NCI-H2081 (cell line): Measurements from ENCODE around the gene KCNQ1.
A peak's percentile ranks its signal among the peaks of the same experiment; 100 is the strongest.

Experiments
- DNase-seq, 2 experiments: peaks; one replicate each; lab custom pipeline; 2025; lab: John Stamatoyannopoulos, UW

The KCNQ1 gene

DNA sequence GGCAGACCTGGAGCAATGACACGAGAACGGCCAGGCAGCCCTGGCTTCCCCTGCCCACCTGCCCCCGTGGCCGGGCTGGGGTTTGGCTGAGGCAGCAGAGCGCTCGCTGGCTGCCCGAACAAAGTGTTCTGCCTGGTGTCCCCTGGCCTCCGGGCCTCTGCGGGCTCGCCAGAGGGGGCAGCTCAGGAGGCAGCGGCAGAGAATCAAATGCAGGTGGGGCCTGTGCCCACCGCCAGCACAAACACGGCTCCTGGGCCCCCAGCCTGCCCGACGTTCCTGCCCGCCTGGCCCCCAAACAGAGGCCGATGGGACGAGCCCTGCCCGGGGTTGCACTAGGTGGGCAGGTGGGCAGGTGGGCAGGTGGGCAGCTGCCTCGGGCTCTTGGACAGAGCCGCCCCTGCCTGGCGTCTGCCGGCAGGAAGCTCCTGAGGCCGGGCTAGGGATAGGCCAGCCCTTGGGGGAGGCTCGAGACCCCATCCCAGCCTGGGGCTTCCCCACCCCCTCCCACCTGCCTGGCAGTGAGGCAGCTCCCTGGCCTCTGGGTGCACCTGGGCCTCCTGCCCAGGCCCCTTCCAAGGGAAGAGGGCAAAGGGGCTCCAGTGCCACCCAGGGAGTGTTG lies 394.0 kb downstream of the KCNQ1 start:
- DNase-seq: no peak

- DNase-seq: no peak
Observed at GRCh38 chr11:2839395-2839943, 394.7 kb downstream of the KCNQ1 start.

DNA sequence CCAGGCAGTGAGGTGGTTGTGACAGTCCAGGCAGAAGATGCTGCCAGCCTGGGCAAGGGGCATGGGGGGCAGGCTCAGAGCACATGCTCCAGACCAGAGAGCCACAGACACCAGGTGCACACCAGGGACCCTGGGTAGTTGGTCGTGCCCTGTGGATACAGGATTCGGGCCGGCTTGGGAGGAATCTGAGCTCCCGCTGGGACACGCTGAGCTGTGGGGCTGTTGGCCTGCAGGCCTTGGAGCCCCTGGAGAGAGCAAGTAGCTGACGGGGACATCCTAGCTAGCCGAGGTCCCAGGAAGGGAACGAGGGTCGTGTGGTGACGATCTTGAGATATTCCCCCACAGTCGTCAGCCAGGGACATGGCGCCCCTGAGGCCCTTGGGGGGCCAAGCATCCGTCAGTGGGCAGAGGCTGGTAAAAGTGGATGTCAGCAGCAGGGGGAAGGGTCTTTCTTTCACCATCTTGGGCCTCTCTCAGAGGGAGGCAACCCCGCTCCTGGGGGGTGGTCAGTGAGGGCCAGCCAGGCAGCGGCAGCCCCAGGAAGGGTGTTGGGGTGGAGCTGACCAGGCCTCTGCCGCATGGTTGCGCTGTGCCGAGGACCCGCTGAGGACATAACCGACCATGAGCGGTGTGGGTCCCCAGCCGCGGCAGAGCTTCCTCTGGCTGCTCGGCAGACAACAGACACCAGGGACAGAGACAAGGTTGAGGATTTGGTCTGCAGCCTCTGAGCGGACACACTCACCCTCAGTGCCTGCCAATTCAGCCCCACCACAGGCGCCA lies 396.8 kb downstream of the KCNQ1 start:
- DNase-seq: no peak

DNA sequence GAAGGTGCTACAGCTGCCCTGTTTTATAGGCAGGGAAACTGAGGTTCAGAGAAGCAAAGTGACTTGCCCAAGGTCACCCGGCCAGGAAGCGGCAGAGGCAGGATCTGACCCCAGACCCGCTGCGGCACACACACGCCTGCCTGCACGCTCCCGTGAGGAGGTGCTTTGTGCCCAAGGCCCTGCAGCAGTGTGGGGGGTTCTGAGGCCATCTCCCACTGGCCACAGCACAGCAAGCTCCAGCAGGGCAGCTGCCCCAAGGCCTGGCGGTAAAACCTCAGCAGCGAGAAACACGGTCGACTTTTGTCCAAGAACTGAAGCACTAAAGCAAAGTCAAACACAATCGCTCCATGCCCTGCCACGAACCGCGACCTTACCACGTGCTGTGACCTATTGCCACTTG lies 398.1 kb downstream of the KCNQ1 start:
- no peak for DNase-seq

DNA sequence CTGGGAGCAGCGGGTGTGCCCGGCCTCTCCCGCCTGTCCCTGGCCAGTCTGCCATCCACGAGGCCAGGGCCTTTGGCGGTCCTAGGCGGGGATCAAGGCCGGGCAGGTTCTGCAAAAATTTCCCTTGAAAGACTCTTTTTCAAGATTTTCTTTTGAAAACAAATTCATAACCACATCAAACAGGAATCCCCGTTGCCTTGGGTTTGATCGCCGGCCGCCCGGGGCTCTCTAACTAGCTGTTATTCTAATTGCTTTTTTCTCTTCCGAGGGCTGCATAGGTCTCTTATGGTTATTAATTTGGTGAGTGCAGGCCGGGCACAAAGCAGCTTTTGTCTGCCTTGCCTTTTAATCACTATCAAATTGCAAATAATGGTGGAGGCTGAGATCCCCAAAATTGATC lies 398.7 kb downstream of the KCNQ1 start:
- no peak for DNase-seq

DNA sequence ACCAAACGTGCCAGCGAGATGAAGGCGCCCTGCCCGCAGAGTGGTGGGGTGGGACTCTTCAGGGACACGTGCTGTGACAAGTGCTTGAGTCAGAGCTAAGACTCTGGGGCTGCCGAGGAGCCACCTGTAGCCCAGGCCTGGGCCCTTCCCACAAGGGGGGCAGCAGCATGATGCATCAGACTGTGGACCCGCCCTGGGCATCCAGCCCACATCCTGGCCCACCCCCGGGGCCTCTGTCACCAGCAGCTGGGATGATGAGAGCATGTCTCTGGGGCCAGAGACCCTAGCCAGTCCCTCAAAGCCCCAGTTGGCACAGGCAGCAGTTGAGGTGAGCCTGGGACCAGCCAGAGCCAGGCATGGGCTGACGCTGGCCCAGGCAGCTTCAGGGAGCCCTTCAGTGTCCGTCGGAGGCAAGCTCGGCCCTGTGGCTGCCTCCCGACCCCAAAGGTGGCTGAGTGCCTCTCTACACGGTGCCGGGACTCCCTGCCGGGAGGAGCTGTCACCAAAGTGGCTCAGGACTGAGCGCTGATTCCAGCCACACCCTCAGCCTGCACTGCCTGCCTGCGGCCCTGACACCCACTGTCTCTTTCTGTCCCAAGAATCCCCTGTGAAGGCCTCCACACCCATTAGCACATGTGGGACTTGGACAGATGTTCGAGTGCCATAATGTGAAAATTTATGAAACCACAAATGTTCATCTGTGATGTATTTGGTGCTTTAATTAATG lies 399.5 kb downstream of the KCNQ1 start:
- DNase-seq: no peak

DNA sequence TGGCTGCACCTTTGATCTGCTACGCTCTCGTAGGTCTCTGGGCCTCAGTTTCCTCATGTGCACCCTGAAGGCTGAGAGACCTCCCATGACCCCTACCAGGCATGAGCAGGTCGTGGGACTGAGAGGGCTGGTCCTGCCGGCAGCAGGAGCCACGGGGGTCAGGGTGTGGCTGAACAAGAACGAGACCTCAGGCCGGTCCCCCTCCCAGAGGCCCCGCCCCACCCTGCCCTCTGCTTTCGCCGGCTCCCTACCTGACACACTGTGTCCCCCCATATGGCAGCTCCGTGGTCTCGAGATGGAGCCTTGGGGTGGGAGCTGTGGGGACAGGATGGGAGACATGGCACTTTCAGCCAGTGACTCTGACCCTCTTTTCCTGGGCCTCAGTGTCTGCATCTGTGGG lies 400.2 kb downstream of the KCNQ1 start:
- no peak for DNase-seq

- no peak for DNase-seq
Observed at GRCh38 chr11:2846056-2846455, 401.2 kb downstream of the KCNQ1 start.

DNA sequence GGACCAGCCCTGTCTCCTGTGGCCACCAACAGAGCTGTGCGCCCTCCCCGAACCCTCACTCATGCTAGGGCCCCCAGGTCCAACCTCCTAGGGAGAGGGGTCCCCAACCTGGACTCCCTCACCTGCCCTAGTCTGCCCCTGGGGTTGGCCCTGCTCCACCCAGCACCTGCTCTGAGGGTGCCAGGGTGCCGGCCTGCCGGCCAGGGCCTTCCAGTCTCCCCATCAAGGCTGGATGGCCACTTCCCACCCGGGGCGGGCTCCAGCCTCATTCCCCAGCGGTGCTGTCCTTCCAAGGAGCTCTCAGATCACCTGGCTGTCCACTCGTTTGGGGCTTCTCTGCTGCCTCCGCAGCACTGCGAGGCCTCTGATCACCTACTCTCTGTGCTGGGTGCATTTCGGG lies 401.7 kb downstream of the KCNQ1 start:
- no peak for DNase-seq

- DNase-seq: peak; percentile 19 to 67
Observed at GRCh38 chr11:2847561-2847960, 402.8 kb downstream of the KCNQ1 start.

GRCh38 chr11:2848497-2848896 lies 403.7 kb downstream of the KCNQ1 start:
- DNase-seq: no peak

- DNase-seq: no peak
Observed at GRCh38 chr11:2849994-2850770, 405.4 kb downstream of the KCNQ1 start.

GRCh38 chr11:2853401-2853800 lies 408.6 kb downstream of the KCNQ1 start:
- no peak for DNase-seq

DNA sequence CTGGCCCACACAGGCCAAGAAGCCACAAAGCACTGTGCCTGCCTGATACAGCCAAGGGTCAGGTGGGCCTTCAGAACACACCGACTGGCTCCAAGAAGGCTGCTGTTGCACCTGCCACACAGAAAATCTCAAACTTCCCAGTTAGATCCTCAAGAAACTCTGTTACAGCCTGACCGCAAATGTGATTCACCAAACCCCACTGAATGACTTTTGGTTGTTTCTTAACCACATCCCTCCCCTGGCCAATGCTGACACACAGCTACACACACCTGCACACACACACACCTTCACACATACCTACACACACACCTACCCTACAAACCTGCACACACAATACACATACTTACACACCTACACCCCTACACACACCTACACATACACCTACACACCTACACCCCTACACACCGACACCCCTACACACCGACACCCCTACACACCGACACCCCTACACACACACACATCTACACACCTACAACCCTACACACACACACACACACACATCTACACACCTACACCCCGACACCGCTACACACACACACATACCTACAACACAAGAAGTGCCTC lies 409.3 kb downstream of the KCNQ1 start:
- DNase-seq: no peak

DNA sequence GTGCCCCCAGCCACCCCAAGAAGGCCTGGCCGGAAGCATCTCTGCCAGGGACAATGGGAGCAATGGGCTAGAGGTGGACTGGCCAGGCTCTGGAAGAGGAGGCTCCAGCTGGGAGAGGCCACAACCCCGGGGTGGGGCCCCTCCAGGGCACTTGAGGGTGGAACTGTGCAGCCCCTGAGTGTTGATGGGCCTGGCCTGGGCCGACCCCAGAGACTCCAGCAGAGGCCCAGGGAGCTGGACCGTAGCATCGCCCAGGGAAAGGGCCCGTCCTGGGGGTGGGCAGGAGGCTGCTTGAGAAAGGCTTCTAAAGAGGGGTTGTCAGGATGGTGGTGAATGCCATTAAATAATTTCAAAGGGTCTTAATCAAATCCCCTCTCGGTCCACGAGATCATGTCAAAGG lies 410.4 kb downstream of the KCNQ1 start:
- DNase-seq: no peak

DNA sequence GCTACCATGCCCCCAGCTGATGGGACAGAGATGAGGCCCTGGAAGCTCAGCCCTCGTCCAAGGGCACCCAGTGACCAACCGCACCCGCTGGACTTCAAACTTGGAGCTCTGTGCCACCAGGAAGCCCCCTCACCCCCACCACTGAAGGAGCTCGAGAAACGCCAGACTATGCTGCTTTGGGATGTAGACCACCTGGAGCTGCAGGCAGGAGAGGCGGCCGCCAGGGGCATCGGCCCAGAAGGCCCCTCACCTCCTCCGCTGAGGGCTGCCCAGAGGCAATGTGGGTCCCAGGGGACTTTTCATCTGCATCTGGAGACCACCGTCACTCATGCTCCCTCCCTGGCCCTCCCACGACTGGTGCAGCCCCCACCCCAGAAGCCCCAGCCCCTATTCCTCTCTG lies 412.5 kb downstream of the KCNQ1 start:
- no peak for DNase-seq

- no peak for DNase-seq
Observed at GRCh38 chr11:2857918-2858317, 413.1 kb downstream of the KCNQ1 start.

DNA sequence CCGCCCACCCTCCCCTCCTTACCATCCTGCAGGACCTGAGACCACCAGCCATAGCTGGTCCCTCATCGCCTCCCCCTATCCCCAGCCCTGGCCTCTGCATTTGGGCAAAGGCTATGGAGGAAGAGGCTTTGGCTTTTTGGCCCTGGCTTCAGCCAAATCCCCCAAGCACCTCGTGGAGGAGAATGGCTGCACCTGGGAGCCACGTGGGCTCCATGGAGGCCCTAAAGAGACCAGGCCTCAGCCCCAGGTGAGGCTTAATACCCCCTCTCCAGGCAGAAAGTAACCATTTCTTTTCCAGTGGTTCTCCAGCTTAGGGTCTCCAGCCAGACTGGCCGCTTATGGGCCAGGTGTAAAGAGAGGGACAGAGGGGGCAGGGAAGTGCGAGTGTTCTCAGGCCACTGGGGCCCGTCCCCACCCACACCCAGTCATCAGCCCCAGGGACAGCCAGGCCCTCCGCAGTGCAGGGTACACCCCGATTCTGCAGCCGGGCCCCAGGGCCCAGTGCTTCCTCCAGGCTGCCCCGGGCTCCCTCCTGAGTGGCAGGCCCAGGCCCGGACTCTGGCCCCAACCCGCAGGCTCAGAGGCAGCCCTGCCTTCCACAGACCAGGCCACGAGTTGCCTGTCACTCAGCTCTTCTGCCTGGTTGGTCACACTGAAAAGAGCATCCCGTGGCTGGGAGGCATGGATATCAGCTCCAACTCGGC lies 414.3 kb downstream of the KCNQ1 start:
- DNase-seq: no peak

GRCh38 chr11:2859699-2860037 lies 414.9 kb downstream of the KCNQ1 start:
- no peak for DNase-seq

GRCh38 chr11:2860636-2861035 lies 415.8 kb downstream of the KCNQ1 start:
- no peak for DNase-seq
